Activated CD8-positive, alpha-beta T cell treated with anti-CD3 and anti-CD28 coated beads, Interleukin-2, amount 10 ng/mL, durations not matched to agents 7 days and 5 days (primary cell): Measurements from ENCODE around the gene HEPHL1. TPM values are rescaled to one million over a fixed set of nuclear protein-coding genes. Genes with fewer than 3 reads are reported as not detected.
"Not testable (repeated sequence)": the region's sequence is repeated elsewhere in the genome, so short reads cannot be mapped to it uniquely, and the experiment has no call there.

Experiments
- ATAC-seq: fragments of 150-1000 bp; cut with Tn5 transposase; one replicate; pipeline ENCODE4 v1.10.0; 2021; ENCODE audit warnings: moderate library complexity
- CTCF ChIA-PET: fragments of 350-600 bp; sonication (Branson Sonifier 250); formaldehyde crosslinking; loops from one replicate; lab custom pipeline; 2021; ENCODE audit warnings: antibody characterized with exemption; lab: Charles Lee
- POLR2A ChIA-PET: fragments of 350-600 bp; sonication (Branson Sonifier 250); formaldehyde crosslinking; loops from one replicate; lab custom pipeline; 2021; ENCODE audit warnings: antibody characterized with exemption; lab: Charles Lee
- DNase-seq: peaks from one replicate; pipeline ENCODE4 v3.0.0-alpha.2; 2020
- H3K27ac Mint-ChIP-seq: one replicate; pipeline ENCODE4 v1.8.0; 2021; ENCODE audit warnings: mild to moderate bottlenecking, mixed read lengths
- H3K27me3 Mint-ChIP-seq: one replicate; pipeline ENCODE4 v1.8.0; 2021; ENCODE audit warnings: low read depth, mixed read lengths
- H3K36me3 Mint-ChIP-seq: one replicate; pipeline ENCODE4 v1.8.0; 2021; ENCODE audit warnings: low read depth, mixed read lengths
- H3K4me1 Mint-ChIP-seq: one replicate; pipeline ENCODE4 v1.8.0; 2021; ENCODE audit warnings: low read depth, mixed read lengths
- H3K4me3 Mint-ChIP-seq: one replicate; pipeline ENCODE4 v1.8.0; 2021; ENCODE audit warnings: mild to moderate bottlenecking, mixed read lengths
- H3K9me3 Mint-ChIP-seq: one replicate; pipeline ENCODE4 v1.8.0; 2022; ENCODE audit warnings: mixed read lengths; ENCODE audit not compliant: insufficient read depth
- total RNA-seq, 2 experiments: library from RNA; stranded (reverse); gene quantifications; one replicate each; pipeline ENCODE4 v1.2.3, GENCODE V29; 2021

HEPHL1 gene
- total RNA-seq, 2 experiments from 2014 or later, result not detected

- Mint-ChIP-seq H3K4me3 (no peak overlapping the region), H3K27ac (no peak overlapping the region), H3K27me3 (no peaks in the 10 kb centered on the region), H3K36me3 (peaks cover 2% of the 10 kb centered on the region), H3K9me3 (no peaks in the 10 kb centered on the region), H3K4me1 (peaks cover 51% of the 10 kb centered on the region)
- DNase-seq (peak; percentile 58), ATAC-seq (peak; percentile 75)
- CTCF ChIA-PET, result no interaction called here
- POLR2A ChIA-PET, result no interaction called here
These were observed 126.3 kb downstream of the HEPHL1 start for GRCh38 chr11:94147433-94147845.

- Mint-ChIP-seq H3K36me3 (peaks cover 2% of the 10 kb centered on the region), H3K4me3 (no peak overlapping the region), H3K9me3 (no peaks in the 10 kb centered on the region), H3K27me3 (no peaks in the 10 kb centered on the region), H3K4me1 (peaks cover 57% of the 10 kb centered on the region), H3K27ac (no peak overlapping the region)
- CTCF ChIA-PET, result interaction anchor here (0.7 kb wide), 1 partner anchor 13 kb away, joined by 3 read pairs; no protein-coding TSS in a partner anchor
- DNase-seq (no peak), ATAC-seq (no peak)
- POLR2A ChIA-PET, result no interaction called here
These were observed 127.0 kb downstream of the HEPHL1 start for GRCh38 chr11:94148189-94148588.

GRCh38 chr11:94149431-94150017 lies 128.4 kb downstream of the HEPHL1 start:
- no peaks in the 10 kb centered on the region for H3K27me3 Mint-ChIP-seq
- no peak overlapping the region for H3K4me3 Mint-ChIP-seq
- peaks cover 59% of the 10 kb centered on the region for H3K4me1 Mint-ChIP-seq
- peaks cover 6% of the 10 kb centered on the region for H3K36me3 Mint-ChIP-seq
- ATAC-seq (no peak), DNase-seq (no peak)
- no peaks in the 10 kb centered on the region for H3K9me3 Mint-ChIP-seq
- H3K27ac Mint-ChIP-seq, result no peak overlapping the region
- CTCF ChIA-PET, result no interaction called here
- POLR2A ChIA-PET, result no interaction called here

GRCh38 chr11:94150056-94150455 lies 128.9 kb downstream of the HEPHL1 start:
- Mint-ChIP-seq H3K4me1 (peaks cover 59% of the 10 kb centered on the region), H3K9me3 (no peaks in the 10 kb centered on the region), H3K4me3 (no peak overlapping the region), H3K27ac (no peak overlapping the region), H3K36me3 (peaks cover 6% of the 10 kb centered on the region), H3K27me3 (no peaks in the 10 kb centered on the region)
- CTCF ChIA-PET, result no interaction called here
- ATAC-seq (no peak), DNase-seq (no peak)
- POLR2A ChIA-PET, result interaction anchor here (1.1 kb wide), 1 partner anchor 22 kb away, joined by 3 read pairs; the partner anchor contains the start of gene PANX1

GRCh38 chr11:94150704-94151685 lies 129.8 kb downstream of the HEPHL1 start:
- DNase-seq, result no peak
- Mint-ChIP-seq H3K36me3 (peaks cover 11% of the 10 kb centered on the region), H3K4me3 (no peak overlapping the region), H3K4me1 (peaks cover 56% of the 10 kb centered on the region), H3K9me3 (no peaks in the 10 kb centered on the region), H3K27me3 (no peaks in the 10 kb centered on the region), H3K27ac (no peak overlapping the region)
- ChIA-PET POLR2A (interaction anchor here (1.1 kb wide), 2 partner anchors 21 to 23 kb away, joined by 3 read pairs; partner anchors contain the start of gene PANX1), CTCF (interaction anchor here (1.1 kb wide), 1 partner anchor 20 kb away, joined by 4 read pairs; no protein-coding TSS in a partner anchor)
- no peak for ATAC-seq

GRCh38 chr11:94151903-94152677 lies 130.9 kb downstream of the HEPHL1 start:
- Mint-ChIP-seq H3K9me3 (no peaks in the 10 kb centered on the region), H3K36me3 (peaks cover 21% of the 10 kb centered on the region), H3K27ac (no peak overlapping the region), H3K27me3 (no peaks in the 10 kb centered on the region), H3K4me3 (no peak overlapping the region), H3K4me1 (peaks cover 51% of the 10 kb centered on the region)
- CTCF ChIA-PET, result no interaction called here
- no peak for DNase-seq
- ATAC-seq, result peak; percentile 38
- POLR2A ChIA-PET, result interaction anchor here (1.1 kb wide), 1 partner anchor 22 kb away, joined by 3 read pairs; no protein-coding TSS in a partner anchor

GRCh38 chr11:94152678-94153065 lies 131.5 kb downstream of the HEPHL1 start:
- H3K9me3 Mint-ChIP-seq, result no peaks in the 10 kb centered on the region
- H3K4me1 Mint-ChIP-seq, result peaks cover 45% of the 10 kb centered on the region
- H3K27ac Mint-ChIP-seq, result no peak overlapping the region
- CTCF ChIA-PET, result no interaction called here
- no peak for ATAC-seq
- H3K27me3 Mint-ChIP-seq, result no peaks in the 10 kb centered on the region
- H3K36me3 Mint-ChIP-seq, result peaks cover 25% of the 10 kb centered on the region
- H3K4me3 Mint-ChIP-seq, result no peak overlapping the region
- POLR2A ChIA-PET, result no interaction called here
- DNase-seq, result no peak

- no peak overlapping the region for H3K27ac Mint-ChIP-seq
- H3K4me3 Mint-ChIP-seq, result no peak overlapping the region
- ATAC-seq (no peak), DNase-seq (no peak)
- ChIA-PET POLR2A (no interaction called here), CTCF (no interaction called here)
- no peaks in the 10 kb centered on the region for H3K9me3 Mint-ChIP-seq
- H3K27me3 Mint-ChIP-seq, result no peaks in the 10 kb centered on the region
- peaks cover 39% of the 10 kb centered on the region for H3K4me1 Mint-ChIP-seq
- H3K36me3 Mint-ChIP-seq, result peaks cover 23% of the 10 kb centered on the region
These were observed 132.2 kb downstream of the HEPHL1 start for GRCh38 chr11:94153320-94153719.

- DNase-seq (no peak), ATAC-seq (no peak)
- Mint-ChIP-seq H3K9me3 (no peaks in the 10 kb centered on the region), H3K27ac (no peak overlapping the region), H3K4me1 (peaks cover 31% of the 10 kb centered on the region), H3K4me3 (no peak overlapping the region), H3K27me3 (no peaks in the 10 kb centered on the region), H3K36me3 (peaks cover 23% of the 10 kb centered on the region)
- ChIA-PET CTCF (no interaction called here), POLR2A (no interaction called here)
These were observed 133.1 kb downstream of the HEPHL1 start for GRCh38 chr11:94154095-94154856.

GRCh38 chr11:94157339-94157738 lies 136.2 kb downstream of the HEPHL1 start:
- POLR2A ChIA-PET, DNase-seq, CTCF ChIA-PET, H3K27ac Mint-ChIP-seq, H3K4me1 Mint-ChIP-seq, ATAC-seq, H3K4me3 Mint-ChIP-seq, H3K27me3 Mint-ChIP-seq, H3K9me3 Mint-ChIP-seq: not testable (repeated sequence)
- peaks cover 37% of the 10 kb centered on the region for H3K36me3 Mint-ChIP-seq
